Right cardiac atrium (tissue), 5 donors: ENCODE results near the gene HOMER2. TPM values are rescaled to one million over a fixed set of nuclear protein-coding genes. Genes with fewer than 3 reads are reported as not detected.
"Not testable (repeated sequence)": the region's sequence is repeated elsewhere in the genome, so short reads cannot be mapped to it uniquely, and the experiment has no call there.

Experiments used
- ATAC-seq, 2 donors: fragments of 200-7000 bp; cut with Tn5 transposase; one replicate each; pipeline versions ENCODE4 v1.8.0 to v1.9.1; 2020; ENCODE audit warnings: moderate library complexity in 2 of 2, mild to moderate bottlenecking in 1 of 2
- DNase-seq, 3 donors: peaks; one replicate each; pipeline ENCODE4 v3.0.0-alpha.2; 2020
- H3K27ac ChIP-seq: one replicate; pipeline ENCODE4 v1.5.1; 2013; ENCODE audit warnings: mild to moderate bottlenecking, low read length, control low read depth, moderate library complexity
- H3K27me3 ChIP-seq: one replicate; pipeline ENCODE4 v1.6.1; 2013; ENCODE audit not compliant: control insufficient read depth, insufficient read depth
- H3K4me1 ChIP-seq: one replicate; pipeline ENCODE4 v1.6.1; 2013; ENCODE audit warnings: low read length; ENCODE audit not compliant: control insufficient read depth, insufficient read depth
- H3K4me3 ChIP-seq: one replicate; pipeline ENCODE4 v1.5.1; 2013; ENCODE audit warnings: low read length, control low read depth
- H3K9me3 ChIP-seq: one replicate; pipeline ENCODE4 v1.6.1; 2013; ENCODE audit warnings: low read length; ENCODE audit not compliant: control insufficient read depth
- WGBS: extraction: QIAGEN DNeasy Blood & Tissue Kit; methylation state at CpG from one replicate; pipeline ENCODE4 v1.1.7; 2013; 5-methylcytosine and 5-hydroxymethylcytosine counted together
- intact Hi-C, 4 donors: fragments of 100-400 bp; cut with DNase I; formaldehyde crosslinking; loops; one replicate each; pipeline versions ENCODE4 v1.11.0 to v1.14.0; 2022 to 2023
- polyA plus RNA-seq: library from polyadenylated mRNA; stranded (reverse); fragments of 200-250 nt; gene quantifications from one replicate; pipeline ENCODE4 v1.2.3, GENCODE V29; 2013
- total RNA-seq, 4 donors: library from RNA; stranded (reverse); fragmentation: NEBNext Ultra II Directional; extraction: Animal tissue kit (Norgen Biotek cat#: 25700); gene quantifications; one replicate each; pipeline ENCODE4 v1.2.1, GENCODE V29; 2021
- donor health status: healthy with polysubstance abuse.
- donor health status: DM: no; HTN: yes; CAD: no.
- donor health status: DM: no; HTN: no; CAD: no.
- donor health status: DM: no; HTN: yes; CAD: no; lungs with severe emphysema.
- donor health status: DM: yes; HTN: yes; CAD: no.

The HOMER2 gene
- total and polyA plus RNA-seq, 5 donors: 12.1 to 24.4 (median 15.8) TPM

- intact Hi-C loops, ATAC-seq, DNase-seq, H3K27ac ChIP-seq, H3K27me3 ChIP-seq, H3K4me1 ChIP-seq, H3K9me3 ChIP-seq, H3K4me3 ChIP-seq: not testable (repeated sequence)
- 93% methylated on average over 12 of the region's 12 CpGs for WGBS
Observed at GRCh38 chr15:82893473-82893872, 59.0 kb downstream of the HOMER2 start.

- H3K9me3 ChIP-seq: no peaks in the 10 kb centered on the region
- ATAC-seq (no peak), DNase-seq (no peak)
- no peaks in the 10 kb centered on the region for H3K4me1 ChIP-seq
- H3K27me3 ChIP-seq: no peaks in the 10 kb centered on the region
- WGBS: 79% methylated on average over 9 of the region's 9 CpGs
- H3K4me3 ChIP-seq: no peak overlapping the region
- H3K27ac ChIP-seq: no peak overlapping the region
- intact Hi-C loops: no loop called here
Observed at GRCh38 chr15:82892573-82892972, 59.9 kb downstream of the HOMER2 start.

- no peak for ATAC-seq
- intact Hi-C loops: no loop called here
- Histone ChIP-seq H3K9me3 (no peaks in the 10 kb centered on the region), H3K4me3 (no peak overlapping the region), H3K27ac (no peak overlapping the region), H3K27me3 (no peaks in the 10 kb centered on the region), H3K4me1 (no peaks in the 10 kb centered on the region)
- DNase-seq: no peak
- WGBS: 77% methylated on average over 6 of the region's 6 CpGs
Observed at GRCh38 chr15:82890995-82891390, 61.5 kb downstream of the HOMER2 start.

GRCh38 chr15:82890338-82890994 lies 62.1 kb downstream of the HOMER2 start:
- Histone ChIP-seq H3K27ac (no peak overlapping the region), H3K4me1 (no peaks in the 10 kb centered on the region), H3K4me3 (no peak overlapping the region), H3K27me3 (no peaks in the 10 kb centered on the region), H3K9me3 (no peaks in the 10 kb centered on the region)
- WGBS: 50% methylated on average over 9 of the region's 9 CpGs
- intact Hi-C loops: no loop called here
- ATAC-seq (no peak), DNase-seq (no peak)

- Histone ChIP-seq H3K9me3 (no peaks in the 10 kb centered on the region), H3K4me3 (no peak overlapping the region), H3K27me3 (no peaks in the 10 kb centered on the region), H3K4me1 (no peaks in the 10 kb centered on the region), H3K27ac (no peak overlapping the region)
- ATAC-seq (no peak), DNase-seq (no peak)
- WGBS: 81% methylated on average over 5 of the region's 5 CpGs
- intact Hi-C loops: no loop called here
Observed at GRCh38 chr15:82882273-82882928, 70.1 kb downstream of the HOMER2 start.

GRCh38 chr15:82881747-82882146 lies 70.8 kb downstream of the HOMER2 start:
- Histone ChIP-seq H3K9me3 (no peaks in the 10 kb centered on the region), H3K4me3 (no peak overlapping the region), H3K27ac (no peak overlapping the region), H3K27me3 (no peaks in the 10 kb centered on the region), H3K4me1 (no peaks in the 10 kb centered on the region)
- ATAC-seq: no peak
- DNase-seq: no peak
- WGBS: 92% methylated on average over 2 of the region's 2 CpGs
- intact Hi-C loops: no loop called here

- Histone ChIP-seq H3K27ac (no peak overlapping the region), H3K27me3 (no peaks in the 10 kb centered on the region), H3K4me3 (no peak overlapping the region), H3K9me3 (no peaks in the 10 kb centered on the region), H3K4me1 (no peaks in the 10 kb centered on the region)
- DNase-seq (no peak), ATAC-seq (no peak)
- 75% methylated on average over 6 of the region's 6 CpGs for WGBS
- intact Hi-C loops: no loop called here
Observed at GRCh38 chr15:82880704-82881103, 71.8 kb downstream of the HOMER2 start.

- Histone ChIP-seq H3K4me1 (no peaks in the 10 kb centered on the region), H3K27me3 (no peaks in the 10 kb centered on the region), H3K4me3 (no peak overlapping the region), H3K27ac (no peak overlapping the region), H3K9me3 (no peaks in the 10 kb centered on the region)
- no peak for DNase-seq
- ATAC-seq: no peak
- 87% methylated on average over 5 of the region's 5 CpGs for WGBS
- intact Hi-C loops: no loop called here
Observed at GRCh38 chr15:82878325-82878724, 74.2 kb downstream of the HOMER2 start.

GRCh38 chr15:82877825-82878224 lies 74.7 kb downstream of the HOMER2 start:
- no peaks in the 10 kb centered on the region for H3K4me1 ChIP-seq
- intact Hi-C loops: no loop called here
- WGBS: 79% methylated on average over 2 of the region's 2 CpGs

GRCh38 chr15:82875411-82876003 lies 77.0 kb downstream of the HOMER2 start:
- intact Hi-C loops: no loop called here
- Histone ChIP-seq H3K4me3 (no peak overlapping the region), H3K9me3 (no peaks in the 10 kb centered on the region), H3K4me1 (peaks cover 2% of the 10 kb centered on the region), H3K27ac (no peak overlapping the region), H3K27me3 (no peaks in the 10 kb centered on the region)
- ATAC-seq: no peak
- 87% methylated on average over 7 of the region's 7 CpGs for WGBS
- no peak for DNase-seq

More at GRCh38 chr15:82877825-82878224, 74.7 kb downstream of the HOMER2 start:
- H3K27ac ChIP-seq: no peak overlapping the region
- H3K27me3 ChIP-seq: no peaks in the 10 kb centered on the region
- no peaks in the 10 kb centered on the region for H3K9me3 ChIP-seq
- DNase-seq: no peak
- no peak for ATAC-seq
- H3K4me3 ChIP-seq: no peak overlapping the region

GRCh38 chr15:82874961-82875360 lies 77.6 kb downstream of the HOMER2 start:
- intact Hi-C loops: no loop called here
- no peaks in the 10 kb centered on the region for H3K9me3 ChIP-seq
- ATAC-seq: no peak
- H3K4me3 ChIP-seq: no peak overlapping the region
- WGBS: 78% methylated on average over 10 of the region's 10 CpGs
- H3K4me1 ChIP-seq: peaks cover 2% of the 10 kb centered on the region
- no peaks in the 10 kb centered on the region for H3K27me3 ChIP-seq
- DNase-seq: no peak
- no peak overlapping the region for H3K27ac ChIP-seq
